Measurements from ENCODE around the gene AASDH.

Gene AASDH

GRCh38 chr4:56387023-56388001 is at the start of gene AASDH:
AASDH (minus strand) TSS chr4:56387491; CDS start chr4:56384299, 3,192 bp downstream.
- DNase-seq (ENCODE audit: low spot score): peak; percentile 90

GRCh38 chr4:56435140-56435926 is 48.0 kb upstream of the AASDH start, which contains the start of gene PPAT:
PPAT (minus strand) TSS chr4:56435615; CDS start chr4:56435477, 138 bp downstream.
- DNase-seq (ENCODE audit: low spot score): peak; percentile 98

- DNase-seq (ENCODE audit: low spot score): peak; percentile 65
These were observed 47.4 kb upstream of the AASDH start for GRCh38 chr4:56434599-56435139.

- DNase-seq (ENCODE audit: low spot score): no peak
These were observed 46.0 kb upstream of the AASDH start for GRCh38 chr4:56433280-56433679.

GRCh38 chr4:56430203-56430602 is 42.9 kb upstream of the AASDH start:
- no peak for DNase-seq (ENCODE audit: low spot score)

- no peak for DNase-seq (ENCODE audit: low spot score)
These were observed 39.9 kb upstream of the AASDH start for GRCh38 chr4:56427179-56427578.

- no peak for DNase-seq (ENCODE audit: low spot score)
These were observed 39.0 kb upstream of the AASDH start for GRCh38 chr4:56426273-56426672.

GRCh38 chr4:56425518-56425917 is 38.2 kb upstream of the AASDH start:
- no peak for DNase-seq (ENCODE audit: low spot score)

GRCh38 chr4:56424697-56425514 is 37.6 kb upstream of the AASDH start:
- DNase-seq (ENCODE audit: low spot score): peak; percentile 17

GRCh38 chr4:56424176-56424575 is 36.9 kb upstream of the AASDH start:
- DNase-seq (ENCODE audit: low spot score): no peak

- no peak for DNase-seq (ENCODE audit: low spot score)
These were observed 30.1 kb upstream of the AASDH start for GRCh38 chr4:56417396-56417795.

- no peak for DNase-seq (ENCODE audit: low spot score)
These were observed 29.1 kb upstream of the AASDH start for GRCh38 chr4:56416349-56416748.

GRCh38 chr4:56414135-56414670 is 26.9 kb upstream of the AASDH start:
- DNase-seq (ENCODE audit: low spot score): peak; percentile 25

- DNase-seq (ENCODE audit: low spot score): peak; percentile 70
These were observed 23.2 kb upstream of the AASDH start for GRCh38 chr4:56410247-56411062.

- no peak for DNase-seq (ENCODE audit: low spot score)
These were observed 22.3 kb upstream of the AASDH start for GRCh38 chr4:56409511-56410090.

GRCh38 chr4:56408978-56409377 is 21.7 kb upstream of the AASDH start:
- DNase-seq (ENCODE audit: low spot score): no peak

GRCh38 chr4:56406151-56406550 is 18.9 kb upstream of the AASDH start:
- no peak for DNase-seq (ENCODE audit: low spot score)

- no peak for DNase-seq (ENCODE audit: low spot score)
These were observed 17.7 kb upstream of the AASDH start for GRCh38 chr4:56405016-56405415.

GRCh38 chr4:56400560-56400959 is 13.3 kb upstream of the AASDH start:
- no peak for DNase-seq (ENCODE audit: low spot score)

- no peak for DNase-seq (ENCODE audit: low spot score)
These were observed 4.0 kb upstream of the AASDH start for GRCh38 chr4:56391270-56391669.

All from hepatic stellate cell (primary cell).